Esophagus (tissue), 2 donors: ENCODE results near the gene PTP4A2. TPM values are rescaled to one million over a fixed set of nuclear protein-coding genes. Genes with fewer than 3 reads are reported as not detected.

ENCODE experiments used
- H3K27ac ChIP-seq, 2 donors: one replicate each; pipeline ENCODE4 v1.5.1; 2013; ENCODE audit warnings: low read depth in 2 of 2, mild to moderate bottlenecking in 2 of 2, inconsistent platforms in 1 of 2, low read length in 1 of 2, moderate library complexity in 1 of 2
- H3K27me3 ChIP-seq, 2 donors: one replicate each; pipeline ENCODE4 v1.6.1; 2013; ENCODE audit warnings: low read length in 2 of 2, control low read depth in 1 of 2, mild to moderate bottlenecking in 1 of 2; ENCODE audit not compliant: insufficient read depth in 2 of 2, control insufficient read depth in 1 of 2
- H3K36me3 ChIP-seq, 2 donors: one replicate each; pipeline ENCODE4 v1.6.1; 2013; ENCODE audit warnings: low read length in 1 of 2; ENCODE audit not compliant: control insufficient read depth in 2 of 2, insufficient read depth in 2 of 2
- H3K4me1 ChIP-seq, 2 donors: one replicate each; pipeline ENCODE4 v1.6.1; 2013; ENCODE audit warnings: low read length in 1 of 2; ENCODE audit not compliant: control insufficient read depth in 2 of 2, insufficient read depth in 2 of 2
- H3K4me3 ChIP-seq, 2 donors: one replicate each; pipeline ENCODE4 v1.5.1; 2013; ENCODE audit warnings: low read length in 2 of 2, mild to moderate bottlenecking in 2 of 2, low read depth in 1 of 2, moderate library complexity in 1 of 2
- H3K9me3 ChIP-seq, 2 donors: one replicate each; pipeline ENCODE4 v1.6.1; 2013; ENCODE audit warnings: mild to moderate bottlenecking in 2 of 2, low read depth in 1 of 2, low read length in 1 of 2, moderate library complexity in 1 of 2; ENCODE audit not compliant: control insufficient read depth in 2 of 2, insufficient read depth in 1 of 2
- WGBS, 2 donors: extraction: QIAGEN DNeasy Blood & Tissue Kit; methylation state at CpG; one replicate each; pipeline ENCODE4 v1.1.7; 2013; 5-methylcytosine and 5-hydroxymethylcytosine counted together
- polyA plus RNA-seq, 2 donors: library from polyadenylated mRNA; stranded (reverse); fragments of 200-250 nt; gene quantifications; one replicate each; pipeline ENCODE4 v1.2.3, GENCODE V29; 2013
- donor health status: healthy with polysubstance abuse.
- donor health status: Bipolar disorder and iron deficiency.

The PTP4A2 gene
- polyA plus RNA-seq, 2 donors = 40.6 to 45.5 TPM

- WGBS, 2 donors = 67 to 71% methylated on average over 3 of the region's 3 CpGs
- Histone ChIP-seq H3K4me1 (no peaks in the 10 kb centered on the region), H3K27me3 (no peaks in the 10 kb centered on the region), H3K9me3 (no peaks in the 10 kb centered on the region), H3K27ac (no peak overlapping the region), H3K4me3 (no peak overlapping the region), H3K36me3 (no peaks in the 10 kb centered on the region)
Observed at GRCh38 chr1:31869449-31869848, 68.7 kb downstream of the PTP4A2 start.

GRCh38 chr1:31868862-31869261, 69.3 kb downstream of the PTP4A2 start:
- WGBS, 2 donors = 81 to 82% methylated on average over 3 of the region's 3 CpGs
- H3K4me3 ChIP-seq = no peak overlapping the region
- no peaks in the 10 kb centered on the region for H3K4me1 ChIP-seq
- H3K27ac ChIP-seq = no peak overlapping the region
- no peaks in the 10 kb centered on the region for H3K9me3 ChIP-seq
- no peaks in the 10 kb centered on the region for H3K36me3 ChIP-seq
- H3K27me3 ChIP-seq = no peaks in the 10 kb centered on the region

- H3K4me3 ChIP-seq = no peak overlapping the region
- H3K9me3 ChIP-seq = no peaks in the 10 kb centered on the region
- H3K4me1 ChIP-seq = no peaks in the 10 kb centered on the region
- H3K27ac ChIP-seq = no peak overlapping the region
- no peaks in the 10 kb centered on the region for H3K27me3 ChIP-seq
- WGBS, 2 donors = 84% methylated on average over 7 of the region's 7 CpGs
- H3K36me3 ChIP-seq = no peaks in the 10 kb centered on the region
Observed at GRCh38 chr1:31867546-31867945, 70.6 kb downstream of the PTP4A2 start.

- Histone ChIP-seq H3K9me3 (no peaks in the 10 kb centered on the region), H3K27me3 (no peaks in the 10 kb centered on the region), H3K4me1 (no peaks in the 10 kb centered on the region), H3K4me3 (no peak overlapping the region), H3K36me3 (no peaks in the 10 kb centered on the region), H3K27ac (no peak overlapping the region)
- WGBS, 2 donors = 64 to 73% methylated on average over 5 of the region's 5 CpGs
Observed at GRCh38 chr1:31866450-31867032, 71.6 kb downstream of the PTP4A2 start.

GRCh38 chr1:31865728-31866449, 72.3 kb downstream of the PTP4A2 start:
- no peaks in the 10 kb centered on the region for H3K4me1 ChIP-seq
- H3K27me3 ChIP-seq = no peaks in the 10 kb centered on the region
- 89 to 91% methylated on average over 11 of the region's 11 CpGs for WGBS, 2 donors
- no peak overlapping the region for H3K27ac ChIP-seq
- no peaks in the 10 kb centered on the region for H3K36me3 ChIP-seq
- no peak overlapping the region for H3K4me3 ChIP-seq
- no peaks in the 10 kb centered on the region for H3K9me3 ChIP-seq

GRCh38 chr1:31862071-31862470, 76.1 kb downstream of the PTP4A2 start:
- Histone ChIP-seq H3K4me1 (no peaks in the 10 kb centered on the region), H3K27me3 (no peaks in the 10 kb centered on the region), H3K4me3 (no peak overlapping the region), H3K36me3 (no peaks in the 10 kb centered on the region), H3K27ac (no peak overlapping the region), H3K9me3 (no peaks in the 10 kb centered on the region)
- 96 to 97% methylated on average over 4 of the region's 4 CpGs for WGBS, 2 donors

- WGBS, 2 donors = 85 to 87% methylated on average over 5 of the region's 5 CpGs
- Histone ChIP-seq H3K27me3 (no peaks in the 10 kb centered on the region), H3K36me3 (no peaks in the 10 kb centered on the region), H3K4me3 (no peak overlapping the region), H3K4me1 (no peaks in the 10 kb centered on the region), H3K27ac (no peak overlapping the region), H3K9me3 (no peaks in the 10 kb centered on the region)
Observed at GRCh38 chr1:31861346-31861745, 76.8 kb downstream of the PTP4A2 start.

GRCh38 chr1:31860581-31860980, 77.6 kb downstream of the PTP4A2 start:
- WGBS, 2 donors = 47 to 61% methylated on average over 7 of the region's 7 CpGs
- no peak overlapping the region for H3K4me3 ChIP-seq
- no peaks in the 10 kb centered on the region for H3K36me3 ChIP-seq
- H3K27ac ChIP-seq = no peak overlapping the region
- no peaks in the 10 kb centered on the region for H3K9me3 ChIP-seq
- H3K4me1 ChIP-seq = no peaks in the 10 kb centered on the region
- H3K27me3 ChIP-seq = no peaks in the 10 kb centered on the region

GRCh38 chr1:31859719-31860118, 78.4 kb downstream of the PTP4A2 start:
- H3K4me1 ChIP-seq = no peaks in the 10 kb centered on the region
- H3K9me3 ChIP-seq = no peaks in the 10 kb centered on the region
- H3K4me3 ChIP-seq = no peak overlapping the region
- no peak overlapping the region for H3K27ac ChIP-seq
- H3K36me3 ChIP-seq = no peaks in the 10 kb centered on the region
- H3K27me3 ChIP-seq = no peaks in the 10 kb centered on the region
- WGBS, 2 donors = 91 to 97% methylated on average over 2 of the region's 2 CpGs

GRCh38 chr1:31859044-31859443, 79.1 kb downstream of the PTP4A2 start:
- Histone ChIP-seq H3K4me3 (no peak overlapping the region), H3K4me1 (no peaks in the 10 kb centered on the region), H3K27ac (no peak overlapping the region), H3K9me3 (no peaks in the 10 kb centered on the region), H3K27me3 (no peaks in the 10 kb centered on the region), H3K36me3 (no peaks in the 10 kb centered on the region)
- WGBS, 2 donors = 93 to 99% methylated on average over 3 of the region's 3 CpGs
